ENCODE measurements around the gene C1orf198.

DNA sequence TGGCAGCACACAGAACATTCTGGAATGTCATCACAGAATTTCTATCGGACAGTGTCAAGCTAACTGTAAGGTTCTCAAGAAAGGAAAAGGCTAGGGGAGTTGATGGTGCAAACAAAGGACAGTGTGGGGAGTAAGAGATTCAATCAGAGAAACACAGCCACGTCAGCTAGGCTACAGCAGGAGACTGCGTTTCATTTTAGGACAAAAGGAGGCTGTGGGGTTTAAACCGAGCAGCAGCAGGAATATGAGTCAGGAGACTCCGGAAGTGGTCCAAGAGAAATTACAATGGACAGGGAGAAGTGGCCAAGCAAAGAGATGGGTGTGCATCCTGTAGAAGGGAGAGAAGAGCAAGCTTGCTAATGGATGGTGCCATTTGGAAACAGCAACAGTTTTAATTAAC is 37.4 kb upstream of the C1orf198 start:
- TF ChIP-seq YY1 (IDR thresholded peaks at IDR 0.05; ENCODE audit: extremely low read depth, insufficient replicate concordance, low read depth, low read length) (no peak), SP1 (IDR thresholded peaks at IDR 0.05; ENCODE audit: low read depth) (no peak)
- TF ChIP-seq, protein P1, sequence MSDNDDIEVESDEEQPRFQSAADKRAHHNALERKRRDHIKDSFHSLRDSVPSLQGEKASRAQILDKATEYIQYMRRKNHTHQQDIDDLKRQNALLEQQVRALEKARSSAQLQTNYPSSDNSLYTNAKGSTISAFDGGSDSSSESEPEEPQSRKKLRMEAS (IDR thresholded peaks at IDR 0.05) = no peak

Data from HCT116 (cell line).